Uterus (tissue), 4 donors: ENCODE results near the gene GRID2. TPM values are rescaled to one million over a fixed set of nuclear protein-coding genes. Genes with fewer than 3 reads are reported as not detected.
"Not testable (repeated sequence)": the region's sequence is repeated elsewhere in the genome, so short reads cannot be mapped to it uniquely, and the experiment has no call there.

Experiments
- DNase-seq, 2 donors: peaks; one replicate each; pipeline ENCODE4 v3.0.0-alpha.2; 2019 to 2020
- H3K27ac ChIP-seq, 2 donors: fragments of 200-600 bp; sonication (generic); 1 replicate in 1 of 2; 2 replicates in 1 of 2; pipeline ENCODE4 v1.5.1; 2016 to 2018
- H3K27me3 ChIP-seq, 2 donors: fragments of 200-600 bp; sonication (generic); one replicate each; pipeline ENCODE4 v1.5.1; 2018 to 2019; ENCODE audit warnings: control low read depth in 1 of 2
- H3K36me3 ChIP-seq, 2 donors: fragments of 200-600 bp; sonication (generic); one replicate each; pipeline ENCODE4 v1.5.1; 2019; ENCODE audit warnings: control low read depth in 1 of 2
- H3K4me1 ChIP-seq, 2 donors: fragments of 200-600 bp; sonication (generic); one replicate each; pipeline ENCODE4 v1.5.1; 2018 to 2019; ENCODE audit warnings: control low read depth in 1 of 2
- H3K4me3 ChIP-seq, 2 donors: fragments of 200-600 bp; sonication (generic); 1 replicate in 1 of 2; 2 replicates in 1 of 2; pipeline ENCODE4 v1.5.1; 2018 to 2019; ENCODE audit warnings: mild to moderate bottlenecking in 1 of 2
- H3K9me3 ChIP-seq, 2 donors: fragments of 200-600 bp; sonication (generic); one replicate each; pipeline ENCODE4 v1.5.1; 2019; ENCODE audit warnings: control low read depth in 1 of 2
- CTCF ChIP-seq, 4 experiments: fragments of 200-600 bp in 2 of 4; fragments of 450-650 bp in 2 of 4; sonication (generic) in 2 of 4; IDR thresholded peaks; one replicate each; pipeline ENCODE4 v1.5.1; 2016 to 2019; ENCODE audit warnings: antibody characterized with exemption in 4 of 4, mild to moderate bottlenecking in 2 of 4, moderate library complexity in 1 of 4
- POLR2A ChIP-seq, 2 donors: fragments of 450-650 bp; IDR thresholded peaks; one replicate each; pipeline ENCODE4 v1.6.1; 2016; ENCODE audit warnings: antibody characterized with exemption in 2 of 2, mild to moderate bottlenecking in 1 of 2, moderate library complexity in 1 of 2
- intact Hi-C: fragments of 100-400 bp; cut with DNase I; formaldehyde crosslinking; loops from one replicate; pipeline ENCODE4 v1.15.1; 2023; ENCODE audit warnings: low total_unique reads
- total RNA-seq, 4 donors: library from RNA; depleted of rRNA in 3 of 4; stranded (reverse); fragments of >200 nt in 3 of 4; gene quantifications; one replicate each; pipeline versions ENCODE4 v1.1.0 to v1.2.4, GENCODE V29; 2014 to 2023
- donor health status: DM: yes; HTN: yes; CAD: no.

GRID2 gene
- total RNA-seq, 4 donors from 2014 or later = 0.27 to 33.3 (median 0.59) TPM; not detected in 1

DNA sequence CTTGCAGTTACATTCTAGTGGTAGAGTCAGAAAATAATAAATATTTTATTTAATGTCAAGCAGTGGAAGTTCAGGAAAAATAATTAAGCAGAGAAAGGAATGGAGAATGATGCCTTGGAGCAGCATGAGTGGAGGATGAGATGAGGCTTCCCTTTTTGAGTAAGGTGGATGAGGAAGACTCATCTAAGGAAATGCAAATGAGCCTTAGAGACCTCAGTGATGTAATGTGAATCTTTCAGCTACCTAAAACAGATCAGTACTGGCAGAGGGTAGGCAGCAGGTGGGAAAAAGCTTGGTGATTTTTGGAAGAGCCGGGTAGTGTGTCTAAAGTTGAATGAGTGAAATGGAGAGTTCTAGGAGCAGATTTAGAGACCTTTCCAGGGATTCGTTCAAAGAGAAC lies 118.2 kb downstream of the GRID2 start:
- no peak for DNase-seq

DNA sequence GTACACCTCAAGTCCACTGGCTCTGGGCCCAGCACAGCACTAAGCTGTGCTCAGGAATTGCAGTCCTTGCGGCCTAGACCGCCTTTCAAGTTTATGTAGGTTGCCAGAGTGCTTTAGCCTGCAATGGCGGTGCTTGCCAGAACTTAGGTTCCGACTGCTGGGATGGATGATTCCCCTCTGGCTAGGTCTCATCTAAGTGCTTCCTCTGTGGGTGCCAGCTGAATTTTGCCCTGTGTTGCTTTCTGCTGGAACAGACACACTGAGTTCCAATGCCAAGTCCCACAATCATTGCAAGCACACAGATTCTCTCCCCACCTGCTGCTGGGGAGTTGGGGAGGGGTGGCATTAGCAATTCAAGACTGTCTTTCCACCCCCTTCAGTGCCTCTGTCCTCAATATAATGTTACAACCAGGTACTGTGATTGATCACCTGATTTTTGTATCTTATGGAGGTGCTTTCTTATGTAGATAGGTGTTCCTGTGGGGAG lies 129.5 kb downstream of the GRID2 start:
- no peak overlapping the region for H3K4me3 ChIP-seq
- H3K27ac ChIP-seq = no peak overlapping the region
- H3K36me3 ChIP-seq = no peaks in the 10 kb centered on the region
- no peaks in the 10 kb centered on the region for H3K4me1 ChIP-seq
- no peaks in the 10 kb centered on the region for H3K9me3 ChIP-seq
- TF ChIP-seq CTCF (IDR thresholded peaks at IDR 0.05) = no peak
- TF ChIP-seq POLR2A (IDR thresholded peaks at IDR 0.05) = no peak
- intact Hi-C loops = no loop called here
- DNase-seq = no peak
- no peaks in the 10 kb centered on the region for H3K27me3 ChIP-seq

More for the DNA sequence above, 118.2 kb downstream of the GRID2 start:
- no peak overlapping the region for H3K4me3 ChIP-seq
- intact Hi-C loops = no loop called here
- H3K27ac ChIP-seq = no peak overlapping the region
- H3K9me3 ChIP-seq = no peaks in the 10 kb centered on the region
- TF ChIP-seq CTCF (IDR thresholded peaks at IDR 0.05) = no peak
- no peaks in the 10 kb centered on the region for H3K27me3 ChIP-seq
- H3K4me1 ChIP-seq = no peaks in the 10 kb centered on the region
- H3K36me3 ChIP-seq = no peaks in the 10 kb centered on the region

- DNase-seq, H3K27me3 ChIP-seq, H3K4me3 ChIP-seq, H3K9me3 ChIP-seq, intact Hi-C loops, H3K4me1 ChIP-seq, H3K36me3 ChIP-seq, H3K27ac ChIP-seq: not testable (repeated sequence)
Observed at GRCh38 chr4:92438722-92439121, 135.0 kb downstream of the GRID2 start.

DNA sequence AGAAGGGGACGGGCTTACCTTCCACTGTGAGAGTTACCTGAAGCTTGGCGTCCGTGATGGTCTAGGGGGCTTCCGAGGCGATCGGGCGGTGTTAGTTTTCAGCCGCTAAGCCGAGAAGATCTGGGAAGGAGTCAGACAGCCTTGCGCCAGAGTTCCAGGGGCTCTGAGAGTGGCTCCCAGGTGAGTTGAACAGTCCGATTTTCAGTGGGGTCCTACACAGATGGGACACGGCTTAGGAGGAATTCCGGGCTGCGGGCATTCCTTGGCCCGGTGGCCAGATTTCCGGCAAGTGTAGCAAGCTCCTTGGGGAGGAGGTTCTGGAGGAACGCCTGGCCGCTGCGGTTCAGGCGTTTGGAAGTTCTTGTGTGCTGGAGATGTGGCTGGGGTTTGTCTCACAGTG lies 138.4 kb downstream of the GRID2 start:
- H3K27ac ChIP-seq, intact Hi-C loops, H3K36me3 ChIP-seq, H3K4me1 ChIP-seq, H3K4me3 ChIP-seq, DNase-seq, H3K27me3 ChIP-seq, H3K9me3 ChIP-seq: not testable (repeated sequence)

DNA sequence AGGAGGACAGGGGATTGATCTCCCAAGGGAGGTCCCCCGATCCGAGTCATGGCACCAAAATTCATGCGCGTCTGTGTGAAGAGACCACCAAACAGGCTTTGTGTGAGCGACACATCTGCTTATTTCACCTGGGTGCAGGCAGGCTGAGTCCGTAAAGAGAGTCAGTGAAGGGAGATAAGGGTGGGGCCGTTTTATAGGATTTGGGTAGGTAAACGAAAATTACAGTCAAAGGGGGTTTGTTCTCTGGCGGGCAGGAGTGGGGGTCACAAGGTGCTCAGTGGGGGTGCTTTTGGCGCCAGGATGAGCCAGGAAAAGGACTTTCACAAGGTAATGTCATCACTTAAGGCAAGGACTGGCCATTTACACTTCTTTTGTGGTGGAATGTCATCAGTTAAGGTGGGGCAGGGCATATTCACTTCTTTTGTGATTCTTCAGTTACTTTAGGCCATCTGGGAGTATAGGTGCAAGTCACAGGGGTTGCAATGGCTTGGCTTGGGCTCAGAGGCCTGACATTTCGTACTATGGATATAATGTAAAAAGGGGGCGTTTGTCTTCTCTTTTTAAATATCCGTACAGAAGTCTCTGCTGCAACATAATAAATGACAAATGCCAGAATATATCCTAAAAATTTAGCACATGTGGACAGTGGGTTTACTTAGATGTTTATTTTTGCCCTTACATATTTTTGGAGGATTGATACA lies 140.5 kb downstream of the GRID2 start:
- DNase-seq, H3K4me3 ChIP-seq, H3K9me3 ChIP-seq, intact Hi-C loops, H3K4me1 ChIP-seq, H3K27me3 ChIP-seq, H3K36me3 ChIP-seq, H3K27ac ChIP-seq: not testable (repeated sequence)

DNA sequence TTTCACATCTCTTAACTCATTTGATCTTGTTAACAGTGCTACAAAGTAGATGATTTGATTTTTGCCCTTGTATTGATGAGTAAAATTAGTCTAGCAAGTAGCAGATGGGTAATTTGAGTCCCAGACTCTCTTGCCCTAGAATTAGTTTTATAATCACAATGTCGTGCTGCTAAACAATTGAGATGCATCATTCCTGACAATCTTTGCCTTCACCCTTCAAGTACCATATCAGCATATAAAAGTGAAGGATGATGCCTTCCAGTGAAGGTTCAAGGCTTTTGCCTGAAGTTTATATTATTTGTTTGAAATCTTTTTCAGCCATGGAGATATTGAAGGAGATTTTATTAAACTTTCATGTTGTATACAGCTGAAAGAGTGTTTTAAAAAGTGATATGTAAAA lies 141.4 kb downstream of the GRID2 start:
- H3K9me3 ChIP-seq = no peaks in the 10 kb centered on the region
- H3K4me1 ChIP-seq = no peaks in the 10 kb centered on the region
- H3K4me3 ChIP-seq = no peak overlapping the region
- H3K36me3 ChIP-seq = no peaks in the 10 kb centered on the region
- H3K27me3 ChIP-seq = no peaks in the 10 kb centered on the region
- DNase-seq = no peak
- no peak for TF ChIP-seq CTCF (IDR thresholded peaks at IDR 0.05)
- intact Hi-C loops = no loop called here
- H3K27ac ChIP-seq = no peak overlapping the region
